Stimulated activated CD4-positive, alpha-beta T cell treated with anti-CD3 and anti-CD28 coated beads, Interleukin-12 subunit alpha, Interleukin-12 subunit beta, amount 100 ng/mL, for 4 hours (primary cell): ENCODE results near the gene GAP43.
"Not testable (repeated sequence)": the region's sequence is repeated elsewhere in the genome, so short reads cannot be mapped to it uniquely, and the experiment has no call there.

Experiments
- DNase-seq: peaks from one replicate; pipeline ENCODE4 v3.0.0-alpha.2; 2020

GAP43 gene

DNA sequence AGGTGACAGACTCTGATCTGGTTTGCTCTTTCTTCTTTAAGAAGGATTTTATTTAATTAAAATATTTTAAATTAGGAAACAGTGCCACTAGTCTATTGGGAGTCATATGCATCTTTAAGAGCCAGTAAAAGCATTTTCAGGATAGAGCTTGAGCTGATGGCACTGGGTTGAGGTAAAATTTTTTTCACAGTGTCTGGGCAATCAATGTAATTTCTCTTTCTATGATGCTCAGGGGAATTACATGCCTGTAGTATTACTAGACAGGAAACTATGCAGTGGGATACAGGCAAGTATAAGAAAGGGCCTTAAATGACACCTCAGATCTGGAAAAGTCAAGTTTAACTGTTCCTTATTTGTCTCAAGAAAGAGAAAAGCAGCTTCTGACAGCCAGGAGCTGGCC lies 76.4 kb downstream of the GAP43 start:
- DNase-seq, result no peak

GRCh38 chr3:115702598-115702997 lies 79.3 kb downstream of the GAP43 start:
- DNase-seq, result no peak

- DNase-seq, result no peak
These were observed 81.5 kb downstream of the GAP43 start for GRCh38 chr3:115704661-115705338.

GRCh38 chr3:115706311-115706829 lies 83.1 kb downstream of the GAP43 start:
- DNase-seq, result no peak

- no peak for DNase-seq
These were observed 85.2 kb downstream of the GAP43 start for GRCh38 chr3:115708540-115708939.

DNA sequence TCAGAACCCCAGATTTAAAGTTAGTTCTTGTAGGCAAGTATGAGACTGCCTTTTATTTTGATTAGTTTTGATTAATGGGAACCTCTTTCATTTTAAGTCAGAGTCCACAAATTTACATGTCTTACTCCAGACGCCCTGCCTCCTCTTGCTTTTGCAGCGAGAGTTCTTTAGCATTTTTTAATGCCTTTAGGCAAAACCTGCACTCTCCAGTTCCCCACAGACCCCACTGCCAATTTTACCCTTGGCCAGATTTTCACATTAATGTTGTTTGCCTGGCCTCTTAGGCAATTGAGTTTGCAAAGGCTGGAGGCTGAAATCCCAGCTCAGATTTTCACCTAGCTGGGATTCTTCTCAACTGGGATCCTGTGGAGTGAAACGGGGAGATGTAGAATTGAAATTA lies 85.8 kb downstream of the GAP43 start:
- no peak for DNase-seq

GRCh38 chr3:115709931-115710330 lies 86.6 kb downstream of the GAP43 start:
- no peak for DNase-seq

DNA sequence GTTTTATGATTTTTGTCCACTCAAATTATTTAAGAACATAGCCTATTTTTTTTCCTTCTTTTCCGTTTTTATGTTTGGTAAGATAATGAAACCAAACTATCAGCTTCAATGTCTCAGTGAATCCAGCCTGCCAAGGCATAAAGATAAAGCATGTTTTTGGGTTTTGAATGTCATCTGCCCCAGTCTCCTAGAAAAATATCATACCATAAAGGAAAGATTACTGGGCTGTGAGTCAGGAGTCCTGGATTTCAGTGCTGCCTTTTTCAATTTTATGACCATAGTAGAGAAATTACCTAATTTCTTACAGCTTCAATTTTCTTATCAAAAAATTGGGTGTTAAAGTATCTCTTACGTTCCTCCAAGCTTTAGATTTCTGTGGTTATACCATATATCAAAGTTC lies 87.5 kb downstream of the GAP43 start:
- no peak for DNase-seq

DNA sequence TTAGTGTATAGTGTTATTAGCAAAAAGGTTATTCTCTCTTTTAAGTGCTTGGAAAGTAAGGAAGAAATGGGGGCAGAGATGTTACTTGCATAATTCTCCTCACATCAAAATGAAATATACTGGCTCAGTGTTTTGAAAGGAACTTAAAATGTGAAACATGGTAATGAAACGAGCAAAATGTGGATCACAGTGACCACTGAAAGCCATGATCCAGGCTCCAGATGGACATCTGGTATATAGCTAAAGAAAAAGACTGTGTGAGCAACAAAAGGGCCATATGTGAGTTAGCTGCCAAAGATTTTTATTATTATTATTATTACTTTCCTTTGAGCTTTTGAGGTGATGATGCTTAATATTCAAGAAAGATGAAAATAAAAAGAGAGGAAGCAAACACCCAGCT lies 89.6 kb downstream of the GAP43 start:
- DNase-seq, result no peak

DNA sequence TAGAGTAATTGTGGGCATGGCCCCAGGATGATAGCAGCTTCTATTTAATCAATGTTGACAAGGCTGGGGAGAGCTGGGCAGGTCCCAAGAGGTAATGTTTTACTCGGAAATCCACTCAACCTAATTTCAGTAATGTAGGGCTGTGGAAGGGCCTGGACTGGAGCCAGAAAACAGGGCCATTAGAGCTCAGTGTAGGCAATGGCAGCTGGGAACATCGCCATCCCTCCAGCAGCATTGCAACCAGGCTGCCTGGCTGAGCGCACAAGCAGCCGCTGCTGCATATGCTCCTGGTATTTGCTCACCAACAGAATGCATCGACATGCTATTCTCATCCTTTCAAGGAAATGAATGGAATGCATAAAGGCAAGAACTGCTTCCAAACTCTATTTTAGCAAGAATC lies 90.0 kb downstream of the GAP43 start:
- no peak for DNase-seq

DNA sequence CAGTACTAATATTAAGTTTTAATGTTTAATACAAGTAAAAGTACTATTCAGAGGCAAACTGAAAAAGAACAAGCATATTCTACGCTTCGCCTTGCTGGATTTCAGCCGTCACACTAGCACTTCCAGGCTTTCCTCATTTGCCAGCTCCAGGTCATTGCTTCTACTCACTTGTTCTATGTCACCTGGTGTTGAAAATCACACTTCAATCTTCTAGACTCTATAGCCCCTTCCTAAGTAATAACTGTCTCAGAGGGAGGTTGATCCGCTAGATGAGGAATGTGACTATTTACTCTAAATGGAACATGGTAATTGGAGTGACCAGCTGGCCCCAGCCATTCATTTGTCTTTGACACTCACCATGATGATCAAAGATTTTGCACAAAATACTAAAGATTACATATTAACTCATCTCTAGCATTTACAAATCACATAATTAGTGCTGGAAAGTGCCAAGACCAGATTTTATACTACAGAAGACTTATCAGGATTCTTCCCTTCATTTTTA lies 92.0 kb downstream of the GAP43 start:
- DNase-seq, result no peak

DNA sequence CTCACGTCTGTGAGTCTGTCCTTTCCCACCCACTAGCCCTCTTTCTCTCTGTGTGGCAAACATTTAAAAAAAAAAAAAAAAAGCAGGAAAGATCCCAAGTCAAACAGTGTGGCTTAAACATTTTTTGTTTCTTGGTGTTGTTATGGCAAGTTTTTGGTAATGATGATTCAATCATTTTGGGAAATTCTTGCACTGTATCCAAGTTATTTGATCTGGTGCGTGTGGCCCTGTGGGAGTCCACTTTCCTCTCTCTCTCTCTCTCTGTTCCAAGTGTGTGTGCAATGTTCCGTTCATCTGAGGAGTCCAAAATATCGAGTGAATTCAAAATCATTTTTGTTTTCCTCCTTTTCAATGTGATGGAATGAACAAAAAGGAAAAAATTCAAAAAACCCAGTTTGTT lies 97.7 kb downstream of the GAP43 start:
- no peak for DNase-seq

- DNase-seq, result no peak
These were observed 102.5 kb downstream of the GAP43 start for GRCh38 chr3:115725800-115726199.

DNA sequence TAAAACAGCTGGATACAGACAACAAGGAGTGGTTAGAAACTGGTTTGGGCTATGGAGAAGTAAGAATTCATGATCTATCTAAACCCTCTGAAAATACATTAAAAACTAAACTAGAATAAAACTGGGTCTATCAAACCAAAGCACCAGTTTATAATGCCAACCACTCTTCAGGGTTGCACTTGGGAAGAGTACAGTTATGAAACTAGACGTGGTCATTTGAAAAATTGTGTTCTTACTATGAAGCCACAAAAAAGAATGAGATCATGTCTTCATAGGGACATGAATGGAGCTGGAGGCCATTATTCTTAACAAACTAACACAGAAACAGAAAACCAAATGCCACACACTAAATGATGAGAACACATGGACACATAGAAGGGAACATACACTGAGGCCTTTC lies 103.8 kb downstream of the GAP43 start:
- no peak for DNase-seq

- no peak for DNase-seq
These were observed 104.7 kb downstream of the GAP43 start for GRCh38 chr3:115728013-115728412.

DNA sequence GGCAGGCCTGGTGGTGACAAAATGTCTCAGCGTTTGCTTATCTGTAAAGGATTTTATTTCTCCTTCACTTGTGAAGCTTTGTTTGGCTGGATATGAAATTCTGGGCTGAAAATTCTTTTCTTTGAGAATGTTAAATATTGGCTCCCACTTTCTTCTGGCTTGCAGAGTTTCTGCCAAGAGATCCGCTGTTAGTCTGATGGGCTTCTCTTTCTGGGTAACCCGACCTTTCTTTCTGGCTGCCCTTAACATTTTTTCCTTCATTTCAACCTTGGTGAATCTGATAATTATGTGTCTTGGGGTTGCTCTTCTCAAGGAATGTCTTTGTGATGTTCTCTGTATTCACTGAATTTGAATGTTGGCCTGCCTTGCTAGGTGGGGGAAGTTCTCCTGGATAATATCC lies 113.0 kb downstream of the GAP43 start:
- DNase-seq, result not testable (repeated sequence)

DNA sequence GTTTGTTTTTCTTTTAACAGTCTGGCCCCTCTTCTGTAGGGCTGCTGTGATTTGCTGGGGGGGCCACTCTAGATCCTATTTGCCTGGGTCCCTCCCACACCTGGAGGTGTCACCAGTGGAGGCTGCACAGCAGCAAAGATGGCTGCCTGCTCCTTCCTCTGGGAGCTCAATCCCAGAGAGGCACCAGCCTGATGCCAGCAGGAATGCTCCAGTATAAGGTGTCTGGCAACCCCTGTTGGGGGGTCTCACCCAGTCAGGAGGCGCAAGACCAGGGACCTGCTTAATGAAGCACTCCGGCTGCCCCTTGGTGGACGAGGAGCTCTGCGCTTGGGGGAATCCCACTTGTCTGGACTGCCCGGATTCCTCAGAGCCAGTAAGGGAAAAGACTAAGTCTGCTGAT lies 118.3 kb downstream of the GAP43 start:
- DNase-seq, result no peak

DNA sequence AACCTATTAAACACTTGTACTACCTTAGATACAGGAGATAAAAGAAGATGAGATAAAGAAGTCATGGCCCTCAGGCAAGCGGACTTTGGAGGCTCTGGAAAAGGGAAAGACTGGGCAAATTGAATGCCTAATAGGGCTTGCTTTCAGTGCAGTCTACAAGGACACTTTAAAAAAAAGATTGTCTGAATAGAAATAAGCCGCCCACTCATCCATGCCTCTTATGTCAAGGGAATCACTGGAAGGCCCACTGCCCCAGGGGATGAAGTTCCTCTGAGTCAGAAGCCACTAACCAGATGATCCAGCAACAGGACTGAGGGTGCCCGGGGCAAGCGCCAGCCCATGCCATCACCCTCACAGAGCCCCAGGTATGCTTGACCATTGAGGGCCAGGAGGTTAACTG lies 121.2 kb downstream of the GAP43 start:
- DNase-seq, result not testable (repeated sequence)

DNA sequence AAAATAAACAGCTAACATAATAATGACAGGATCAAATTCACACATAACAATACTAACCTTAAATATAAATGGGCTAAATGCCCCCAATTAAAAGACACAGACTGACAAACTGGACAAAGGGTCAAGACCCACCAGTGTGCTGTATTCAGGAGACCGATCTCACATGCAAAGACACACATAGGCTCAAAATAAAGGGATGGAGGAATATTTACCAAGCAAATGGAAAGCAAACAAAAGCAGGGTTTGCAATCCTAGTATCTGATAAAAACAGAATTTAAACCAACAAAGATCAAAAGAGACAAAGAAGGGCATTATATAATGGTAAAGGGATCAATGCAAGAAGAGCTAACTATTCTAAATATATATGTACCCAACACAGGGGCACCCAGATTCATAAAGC lies 129.7 kb downstream of the GAP43 start:
- not testable (repeated sequence) for DNase-seq

- DNase-seq, result no peak
These were observed 134.9 kb downstream of the GAP43 start for GRCh38 chr3:115758076-115758763.

- DNase-seq, result no peak
These were observed 137.4 kb downstream of the GAP43 start for GRCh38 chr3:115760716-115761115.

- DNase-seq, result no peak
These were observed 138.6 kb downstream of the GAP43 start for GRCh38 chr3:115761927-115762305.

DNA sequence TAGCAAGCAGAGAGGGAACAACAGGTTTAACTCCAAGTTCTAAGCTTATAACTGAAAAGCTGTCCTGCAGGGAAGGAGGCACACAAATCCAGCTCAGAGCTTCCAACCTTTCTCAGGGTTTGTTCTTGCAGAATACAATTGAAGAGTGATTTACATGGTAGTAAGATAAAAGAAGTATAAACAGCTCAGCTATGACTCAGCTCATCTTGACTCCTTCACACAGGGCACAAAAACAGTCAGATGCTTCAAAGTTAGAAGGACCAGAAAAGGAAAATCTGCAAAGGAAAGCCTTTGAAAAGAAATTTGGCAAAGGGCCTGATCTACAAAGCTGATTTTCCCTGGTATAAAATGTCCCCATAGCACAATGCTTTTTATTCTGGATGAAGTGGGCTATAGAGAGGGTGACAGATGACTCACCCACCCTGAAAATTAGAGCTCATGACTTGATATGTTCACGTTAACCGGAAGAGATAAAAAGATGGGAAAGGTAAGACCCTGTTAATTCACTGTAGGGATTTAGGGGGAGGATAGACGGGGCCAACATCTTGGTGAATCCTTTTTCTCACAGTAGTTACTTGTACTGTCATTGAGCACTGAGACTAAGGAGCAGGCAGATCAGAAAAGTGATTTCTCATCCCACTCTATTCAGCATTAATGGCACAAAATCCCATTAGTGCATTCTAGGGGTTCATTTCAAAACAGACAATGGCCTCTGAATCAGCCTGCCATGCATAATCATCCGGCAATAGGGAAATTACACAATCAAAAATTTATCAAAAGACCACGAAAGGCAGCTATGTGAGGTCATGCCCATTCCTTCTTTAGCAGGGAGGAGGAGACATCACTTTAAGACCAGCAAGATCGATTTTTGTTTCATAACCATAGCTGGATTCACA lies 143.5 kb downstream of the GAP43 start:
- DNase-seq, result no peak
